ENCODE measurements around the gene ADAT1.
A peak's percentile ranks its signal among the peaks of the same experiment; 100 is the strongest.

ADAT1 gene

DNA sequence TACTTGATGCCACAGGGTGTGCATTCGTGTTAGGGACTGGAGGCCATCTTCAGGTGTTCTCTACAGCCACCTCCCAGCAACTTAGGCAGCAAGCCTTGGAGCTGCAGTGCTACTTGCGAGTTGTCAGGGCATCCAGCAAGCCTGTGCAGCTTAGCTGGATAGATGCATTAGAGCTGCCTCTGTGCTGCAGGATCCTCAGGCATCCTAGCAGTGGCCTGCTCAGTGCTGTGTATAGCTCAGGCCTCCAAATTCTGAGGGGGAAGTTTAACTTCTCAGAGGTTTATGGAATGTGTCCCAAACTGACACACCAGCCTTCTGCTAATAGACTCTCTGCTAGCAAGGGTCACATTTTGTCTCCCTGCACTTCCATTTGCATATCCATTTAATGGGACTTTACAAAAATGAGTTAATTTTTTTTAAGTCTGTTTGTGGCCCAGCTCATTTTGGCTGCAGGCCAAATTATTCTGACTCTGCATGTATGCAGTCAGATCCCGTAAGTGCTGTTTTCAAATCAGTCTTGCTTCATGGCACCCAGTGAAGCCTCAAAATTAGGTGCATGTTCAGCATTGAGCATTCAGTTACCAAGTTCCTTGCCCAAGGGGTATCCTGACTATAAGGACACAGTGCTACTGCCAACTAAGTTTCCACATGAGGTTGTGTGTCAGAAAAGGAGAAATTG, 50.1 kb downstream of the ADAT1 start:
- no peak for DNase-seq

DNA sequence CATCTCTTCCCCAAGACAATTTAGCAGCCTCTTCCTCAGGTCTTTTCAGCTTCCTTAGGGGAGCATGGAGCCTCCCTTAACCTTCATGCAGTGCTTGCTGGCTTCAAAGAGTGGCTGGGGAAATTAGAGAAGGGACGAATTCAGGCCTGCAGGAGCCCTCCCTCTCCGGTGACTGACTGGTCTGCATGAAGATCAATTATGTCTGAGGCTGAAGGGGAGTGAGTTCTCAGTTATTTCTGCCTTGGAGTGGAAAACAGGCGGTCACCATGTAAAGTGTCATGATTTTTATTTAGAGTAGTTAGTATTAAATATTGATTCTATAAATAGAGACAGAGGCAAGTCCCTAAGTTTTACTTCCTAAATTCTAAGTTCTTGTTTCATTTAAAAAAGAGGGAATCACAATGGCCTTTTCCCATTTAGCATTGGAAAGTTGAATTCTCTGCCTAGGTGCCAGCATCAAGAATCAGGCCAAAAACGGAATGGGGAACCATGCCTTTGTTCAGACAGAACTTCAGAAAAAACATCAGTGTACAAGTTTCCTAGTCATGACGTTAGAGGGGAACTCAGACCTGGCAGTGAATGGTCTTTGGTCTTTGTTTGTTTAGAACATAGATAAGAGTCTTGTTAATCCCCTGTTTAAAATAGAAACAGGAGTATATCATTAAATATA, 52.5 kb downstream of the ADAT1 start:
- DNase-seq: no peak

GRCh38 chr16:75567911-75568310, 55.2 kb downstream of the ADAT1 start:
- DNase-seq: no peak

- DNase-seq: no peak
These were observed 56.3 kb downstream of the ADAT1 start for GRCh38 chr16:75566758-75567255.

GRCh38 chr16:75566040-75566757, 56.9 kb downstream of the ADAT1 start, which contains the start of gene GABARAPL2:
GABARAPL2 (plus strand) TSS chr16:75566379; CDS start chr16:75566487, 108 bp downstream.
- DNase-seq: peak; percentile 32

DNA sequence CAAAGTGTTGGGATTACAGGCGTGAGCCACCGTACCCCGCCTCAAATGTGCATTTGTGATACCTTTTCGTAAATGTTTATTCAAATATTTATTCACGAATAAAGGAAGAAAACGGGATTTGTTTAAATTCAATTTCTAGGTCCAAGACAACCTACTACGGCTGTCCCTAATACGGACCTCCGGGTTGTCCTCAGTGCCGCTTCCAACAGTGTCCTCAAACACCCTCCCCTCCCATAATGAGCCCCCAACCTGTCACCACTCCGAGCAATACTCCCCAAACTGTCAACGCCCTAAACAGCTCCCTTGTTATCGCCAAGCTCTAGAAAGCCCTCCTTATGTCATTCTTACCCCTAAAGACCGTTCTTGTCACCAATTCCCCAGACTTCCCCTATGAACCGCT, 57.4 kb downstream of the ADAT1 start:
- no peak for DNase-seq

DNA sequence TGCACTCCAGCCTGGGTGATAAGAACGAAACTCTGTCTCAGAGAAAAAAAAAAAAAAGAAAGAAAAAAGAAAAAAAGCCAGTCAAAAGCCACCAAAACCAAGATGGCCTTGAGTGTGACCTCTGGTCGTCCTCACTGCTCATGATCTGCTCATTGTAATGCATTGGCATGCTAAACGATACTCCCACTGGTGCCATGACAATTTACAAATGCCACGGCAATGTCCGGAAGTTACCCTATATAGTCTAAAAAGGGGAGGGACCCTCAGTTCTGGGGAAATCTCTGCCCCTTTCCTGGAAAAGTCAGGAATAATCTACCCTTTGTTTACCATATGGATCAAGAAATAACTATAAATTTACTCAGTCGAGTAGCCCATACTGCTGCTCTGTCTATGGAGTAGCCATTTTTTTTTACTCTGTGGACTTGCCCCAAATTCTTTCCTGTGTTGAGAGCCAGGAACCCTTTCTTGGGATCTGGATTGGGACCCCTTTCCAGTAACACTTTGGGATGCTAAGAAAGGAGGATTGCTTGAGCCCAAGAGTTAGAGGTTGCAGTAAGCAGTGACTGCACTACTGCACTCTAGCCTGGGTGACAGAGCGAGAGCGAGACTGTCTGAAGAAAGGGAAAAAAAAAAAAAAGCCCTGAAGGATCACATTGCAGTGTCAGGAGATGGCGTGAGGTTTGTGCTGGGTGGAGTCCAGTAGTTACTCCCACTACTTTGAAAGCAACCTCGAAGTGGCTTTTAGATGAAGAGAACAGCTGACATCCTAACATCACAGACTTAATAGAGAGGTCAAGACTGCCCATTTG, 63.3 kb downstream of the ADAT1 start:
- no peak for DNase-seq

DNA sequence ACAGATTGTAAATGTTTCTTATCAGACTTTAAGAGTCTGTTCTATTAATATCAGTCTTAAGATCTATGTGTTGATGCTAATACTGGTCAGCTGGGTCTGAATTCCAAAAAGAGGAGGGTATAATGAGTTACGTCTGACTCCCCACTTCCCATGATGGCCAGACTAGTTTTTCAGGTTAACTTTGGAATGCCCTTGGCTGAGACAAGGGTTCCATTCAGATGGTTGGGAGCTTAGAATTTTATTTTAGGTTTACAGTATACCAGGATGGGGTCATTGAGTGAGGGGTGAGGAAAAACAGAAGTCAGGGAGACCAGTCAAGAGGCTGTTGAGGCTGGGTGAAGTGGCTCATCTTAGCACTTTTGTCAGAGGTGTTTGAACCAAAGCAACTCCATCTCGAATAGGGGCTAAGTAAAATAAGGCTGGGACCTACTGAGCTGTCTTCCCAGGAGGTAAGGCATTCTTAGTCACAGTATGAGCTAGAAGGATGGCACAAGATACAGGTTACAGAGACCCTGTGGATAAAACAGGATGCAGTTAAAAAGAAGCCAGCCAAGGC, 64.2 kb downstream of the ADAT1 start:
- DNase-seq: no peak

DNA sequence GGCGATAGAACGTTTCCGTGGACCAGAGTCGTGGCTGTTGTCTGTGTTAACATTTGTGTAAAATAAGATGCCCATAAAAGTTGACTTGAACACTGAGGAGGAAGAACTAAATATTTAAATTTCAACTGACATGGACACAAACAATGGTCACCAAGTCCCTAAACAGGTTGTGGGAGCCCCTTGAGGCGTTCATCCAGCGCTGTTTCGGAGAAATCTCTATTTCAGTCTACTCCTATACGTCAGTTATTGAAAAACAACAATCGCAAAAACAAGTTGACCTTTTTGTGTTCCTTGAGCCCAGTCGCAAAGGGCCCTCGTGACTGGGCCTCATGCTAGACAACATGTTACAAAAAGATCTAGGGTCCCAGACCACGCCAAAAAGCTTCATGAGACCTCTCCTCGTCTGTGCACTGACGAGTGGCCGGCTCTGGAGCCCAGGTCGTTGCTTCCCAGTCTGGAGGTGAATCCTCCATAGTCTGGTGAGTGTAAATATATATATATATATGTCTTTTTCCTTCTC, 66.6 kb downstream of the ADAT1 start:
- no peak for DNase-seq

DNA sequence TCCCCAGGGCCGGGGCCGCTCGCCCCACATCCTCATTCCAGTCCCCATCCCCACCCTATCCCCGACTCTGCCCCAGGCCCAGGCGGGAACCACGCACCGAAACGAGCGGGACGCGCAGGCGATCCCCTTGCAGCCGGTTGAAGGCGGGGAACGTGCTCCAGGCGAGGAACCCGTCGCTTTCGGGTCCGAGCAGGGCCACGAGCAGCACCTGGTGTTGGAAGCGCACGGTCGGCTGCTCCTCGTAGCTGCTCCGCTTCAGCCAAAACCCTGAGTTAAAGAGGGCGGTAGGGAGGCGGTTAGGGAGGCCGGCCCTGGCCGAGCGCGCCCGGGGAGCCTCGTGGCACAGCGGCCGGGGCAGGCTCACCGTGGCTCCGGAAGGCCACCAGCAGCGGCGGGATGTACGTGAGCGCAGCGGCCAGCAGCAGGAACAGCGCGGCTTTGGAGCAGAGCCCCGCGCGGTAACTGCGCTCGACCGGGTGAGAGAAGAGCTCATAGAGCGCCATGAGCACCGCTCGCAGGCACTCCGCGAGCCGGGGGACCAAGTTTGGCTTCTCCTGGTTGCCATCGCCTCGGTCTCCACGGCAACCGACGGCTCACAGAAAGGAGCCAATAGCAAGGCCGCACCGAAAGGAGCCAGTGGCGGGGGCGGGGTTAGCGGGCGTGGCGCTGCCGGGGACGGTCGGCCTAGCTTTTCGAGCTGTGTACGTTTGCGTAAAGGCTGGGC, 67.2 kb downstream of the ADAT1 start, which contains the start of gene TMEM231:
TSS of gene TMEM231 (minus strand) at position 546 of the 724 bp plus-strand sequence. CDS start at position 503, 43 bp downstream.
- DNase-seq: peak; percentile 68

- DNase-seq: peak; percentile 25
These were observed 67.8 kb downstream of the ADAT1 start for GRCh38 chr16:75555213-75555706.

DNA sequence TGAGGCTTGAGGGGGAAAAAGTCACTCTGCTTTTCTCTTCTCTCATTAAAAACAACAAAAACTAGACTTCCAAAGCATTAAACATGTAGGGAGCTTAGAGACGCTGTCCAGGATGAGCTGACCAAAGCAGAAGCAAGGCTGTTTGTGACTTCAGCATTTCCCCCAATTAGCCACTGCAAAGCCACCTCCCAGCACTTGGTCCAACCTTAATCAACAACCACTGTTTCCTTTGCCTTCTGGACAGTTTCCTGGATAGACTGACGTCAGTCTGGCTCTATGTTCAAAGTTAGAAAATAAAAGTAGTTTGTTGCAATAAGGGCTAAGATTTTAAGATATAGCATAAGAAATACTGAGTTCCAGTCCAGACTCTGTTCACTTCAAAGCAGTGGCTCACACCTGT, 70.1 kb downstream of the ADAT1 start:
- no peak for DNase-seq

DNA sequence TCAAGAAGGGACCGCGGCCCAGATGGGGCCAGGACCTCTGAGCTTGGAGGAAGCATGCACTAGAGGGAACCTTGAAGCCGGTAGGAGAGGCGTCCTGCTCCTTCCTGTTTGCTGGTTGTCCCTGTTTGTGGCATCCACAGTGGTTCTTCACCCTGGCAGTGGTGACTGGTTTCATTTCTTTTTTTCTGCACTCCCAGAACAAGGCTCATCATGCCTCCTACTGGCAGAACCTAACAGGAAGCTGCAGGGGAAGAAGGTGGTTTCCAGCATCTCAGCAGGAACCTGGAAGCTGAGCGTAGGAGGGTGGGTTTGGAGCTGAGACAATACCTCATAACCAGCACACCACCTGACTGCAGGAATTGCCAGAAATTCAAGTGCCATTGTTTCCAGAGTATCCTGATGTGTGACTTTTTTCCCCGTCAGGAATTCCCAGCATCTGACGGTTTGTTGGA, 72.8 kb downstream of the ADAT1 start:
- DNase-seq: no peak
